SK-N-MC (cell line): ENCODE results near the gene APOBEC2.

Experiments used
- EZH2 ChIP-seq: fragments of 200-600 bp; sonication (generic); IDR thresholded peaks from one replicate; pipeline ENCODE4 v1.6.1; 2017; ENCODE audit warnings: antibody characterized with exemption
- FOXP2 ChIP-seq: optimal IDR thresholded peaks from 2 replicates; pipeline ENCODE3; 2011; ENCODE audit warnings: mild to moderate bottlenecking, moderate library complexity; ENCODE audit not compliant: insufficient read depth; ENCODE audit errors: extremely low read length, control extremely low read depth
- POLR2AphosphoS5 ChIP-seq: IDR thresholded peaks from 2 replicates; pipeline ENCODE4 v1.6.1; 2012; ENCODE audit warnings: mild to moderate bottlenecking, low read depth, low read length, borderline replicate concordance

DNA sequence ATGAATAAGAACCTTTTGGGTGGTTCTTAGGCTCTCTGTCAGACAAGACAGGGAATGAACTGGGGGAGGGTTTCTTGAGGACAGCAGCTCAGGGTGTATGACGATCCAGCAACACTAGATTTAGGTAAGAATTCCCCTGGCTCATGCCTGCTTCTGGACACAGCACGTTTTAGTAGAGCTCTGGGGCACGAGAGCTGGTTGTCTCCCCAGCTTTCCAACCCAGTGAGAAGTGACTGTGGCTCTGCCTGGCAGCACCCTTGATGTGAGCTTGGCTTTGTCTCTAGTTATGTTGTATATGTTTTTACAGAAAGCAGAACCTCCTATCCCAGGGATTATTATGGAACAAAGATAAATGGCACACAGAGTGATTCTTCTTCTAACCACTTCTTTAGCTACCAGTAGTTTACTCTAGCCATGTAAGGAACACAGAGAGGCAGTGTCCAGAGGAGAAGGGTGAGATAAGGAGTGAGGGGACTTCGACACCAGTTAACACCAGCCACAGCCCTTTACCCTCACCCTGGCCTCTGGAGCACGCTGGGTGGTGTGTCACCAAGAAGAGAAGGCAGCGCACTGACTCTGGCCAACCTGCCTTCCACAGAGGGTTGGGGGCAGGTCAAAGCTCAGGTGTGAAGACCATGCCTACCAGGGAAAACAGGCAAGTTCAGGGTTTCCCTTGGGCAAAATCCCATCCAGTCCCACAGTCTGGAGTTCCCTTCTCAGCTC is 3.9 kb downstream of the APOBEC2 start:
- TF ChIP-seq EZH2 = no peak
- TF ChIP-seq POLR2AphosphoS5 = no peak
- no peak for TF ChIP-seq FOXP2
